ENCODE results near the gene LRGUK.
"Not testable (repeated sequence)": the region's sequence is repeated elsewhere in the genome, so short reads cannot be mapped to it uniquely, and the experiment has no call there.

Gene LRGUK

GRCh38 chr7:134255814-134256213 is 128.7 kb downstream of the LRGUK start:
- DNase-seq, result no peak

GRCh38 chr7:134262322-134262721 is 135.2 kb downstream of the LRGUK start:
- no peak for DNase-seq

GRCh38 chr7:134276951-134277350 is 149.8 kb downstream of the LRGUK start:
- DNase-seq, result peak; percentile 35

GRCh38 chr7:134278502-134279153 is 151.5 kb downstream of the LRGUK start:
- no peak for DNase-seq

- DNase-seq, result no peak
Measured at GRCh38 chr7:134279336-134279735, 152.2 kb downstream of the LRGUK start.

GRCh38 chr7:134279898-134280297 is 152.8 kb downstream of the LRGUK start:
- no peak for DNase-seq

- no peak for DNase-seq
Measured at GRCh38 chr7:134280508-134280907, 153.4 kb downstream of the LRGUK start.

GRCh38 chr7:134284011-134284410 is 156.9 kb downstream of the LRGUK start:
- no peak for DNase-seq

- DNase-seq, result no peak
Measured at GRCh38 chr7:134284952-134285351, 157.8 kb downstream of the LRGUK start.

- no peak for DNase-seq
Measured at GRCh38 chr7:134287916-134288659, 160.9 kb downstream of the LRGUK start.

GRCh38 chr7:134289423-134289822 is 162.3 kb downstream of the LRGUK start:
- DNase-seq, result no peak

- no peak for DNase-seq
Measured at GRCh38 chr7:134289841-134290240, 162.7 kb downstream of the LRGUK start.

- DNase-seq, result no peak
Measured at GRCh38 chr7:134290286-134290685, 163.1 kb downstream of the LRGUK start.

- DNase-seq, result no peak
Measured at GRCh38 chr7:134293002-134293740, 166.0 kb downstream of the LRGUK start.

GRCh38 chr7:134295982-134296381 is 168.8 kb downstream of the LRGUK start:
- DNase-seq, result not testable (repeated sequence)

- DNase-seq, result no peak
Measured at GRCh38 chr7:134297489-134297888, 170.3 kb downstream of the LRGUK start.

- peak; percentile 20 for DNase-seq
Measured at GRCh38 chr7:134298902-134299683, 172.0 kb downstream of the LRGUK start.

GRCh38 chr7:134300988-134301387 is 173.8 kb downstream of the LRGUK start:
- DNase-seq, result no peak

GRCh38 chr7:134301592-134301991 is 174.5 kb downstream of the LRGUK start:
- DNase-seq, result no peak

- no peak for DNase-seq
Measured at GRCh38 chr7:134302120-134302519, 175.0 kb downstream of the LRGUK start.

GRCh38 chr7:134307320-134307719 is 180.2 kb downstream of the LRGUK start:
- no peak for DNase-seq

GRCh38 chr7:134308548-134308947 is 181.4 kb downstream of the LRGUK start:
- DNase-seq, result no peak

- DNase-seq, result no peak
Measured at GRCh38 chr7:134311807-134312206, 184.7 kb downstream of the LRGUK start.

All from NCI-H2029 treated with DMSO at 0.1 percent for 48 hours (cell line).